ENCODE data around the gene OGA. TPM values are rescaled to one million over a fixed set of nuclear protein-coding genes. Genes with fewer than 3 reads are reported as not detected.
A peak's percentile ranks its signal among the peaks of the same experiment; 100 is the strongest.

The OGA gene
- polyA plus RNA-seq (2013, experiment 1 of 2; ENCODE audit: insufficient read length) = 91.4 TPM
- 94.8 TPM for polyA plus RNA-seq (2013, experiment 2 of 2; ENCODE audit: insufficient read length)

- DNase-seq = peak; percentile 100
These were observed at the start of gene OGA for GRCh38 chr10:101818119-101818871. Gene OGA (minus strand): TSS chr10:101818444. CDS start chr10:101818022, 422 bp downstream.

GRCh38 chr10:101867931-101868330 is 49.7 kb upstream of the OGA start:
- DNase-seq = no peak

GRCh38 chr10:101859530-101859929 is 41.3 kb upstream of the OGA start:
- DNase-seq = no peak

GRCh38 chr10:101858723-101859500 is 40.7 kb upstream of the OGA start:
- DNase-seq = no peak

GRCh38 chr10:101857802-101858476 is 39.7 kb upstream of the OGA start:
- DNase-seq = no peak

GRCh38 chr10:101856626-101857025 is 38.4 kb upstream of the OGA start:
- no peak for DNase-seq

GRCh38 chr10:101851411-101852116 is 33.3 kb upstream of the OGA start:
- no peak for DNase-seq

GRCh38 chr10:101850749-101851148 is 32.5 kb upstream of the OGA start:
- DNase-seq = no peak

GRCh38 chr10:101848894-101849351 is 30.7 kb upstream of the OGA start:
- DNase-seq = no peak

- no peak for DNase-seq
These were observed 30.2 kb upstream of the OGA start for GRCh38 chr10:101848408-101848807.

GRCh38 chr10:101845893-101846292 is 27.6 kb upstream of the OGA start:
- DNase-seq = no peak

GRCh38 chr10:101843032-101844021 is 25.1 kb upstream of the OGA start, which contains the start of gene KCNIP2:
Gene KCNIP2 (minus strand): TSS chr10:101843800. CDS start chr10:101843568, 232 bp downstream.
- DNase-seq = no peak

GRCh38 chr10:101841826-101842225 is 23.6 kb upstream of the OGA start:
- DNase-seq = no peak

- DNase-seq = peak; percentile 80
These were observed 22.7 kb upstream of the OGA start for GRCh38 chr10:101840741-101841453.

- DNase-seq = no peak
These were observed 21.9 kb upstream of the OGA start for GRCh38 chr10:101840102-101840684.

- no peak for DNase-seq
These were observed 21.3 kb upstream of the OGA start for GRCh38 chr10:101839416-101840063.

GRCh38 chr10:101839002-101839401 is 20.8 kb upstream of the OGA start:
- DNase-seq = no peak

- DNase-seq = no peak
These were observed 20.2 kb upstream of the OGA start for GRCh38 chr10:101838416-101838970.

GRCh38 chr10:101837748-101838147 is 19.5 kb upstream of the OGA start:
- no peak for DNase-seq
